Measurements from ENCODE around the gene ANO8. TPM values are rescaled to one million over a fixed set of nuclear protein-coding genes. Genes with fewer than 3 reads are reported as not detected.

ANO8 gene
- total and polyA plus RNA-seq, 2 of the 8 experiments (the other 6 are each of a cell fraction or from before 2014, with no cell fraction given), result 9.5 to 20.7 TPM

DNA sequence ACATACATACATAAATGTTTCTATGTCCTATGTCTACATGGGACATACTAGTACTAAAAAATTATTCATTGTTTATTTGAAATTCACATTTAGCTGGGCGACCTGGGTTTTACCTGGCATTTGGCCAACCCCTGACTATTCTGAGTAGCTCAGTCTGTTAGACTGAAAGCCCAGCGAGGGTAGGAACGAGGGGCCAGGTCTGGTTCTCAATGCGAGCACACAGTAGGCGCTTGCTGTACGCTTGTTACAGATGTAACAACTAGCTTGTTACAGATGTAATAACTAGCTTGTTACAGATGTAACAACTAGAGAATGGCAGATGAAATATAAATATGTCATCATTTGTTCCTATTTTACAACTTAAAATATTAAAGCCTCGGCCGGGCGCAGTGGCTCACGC lies 920 bp upstream of the ANO8 start (continued):
- no peak for TF ChIP-seq RNF2 (IDR thresholded peaks at IDR 0.05; ENCODE audit: borderline replicate concordance, low read depth, low read length, missing control alignments, poor library complexity, severe bottlenecking)
- no peak for TF ChIP-seq RFX5 (IDR thresholded peaks at IDR 0.05; ENCODE audit: borderline replicate concordance, low read depth, low read length)

All from H1 (cell line).